Stimulated activated CD4-positive, alpha-beta T cell treated with anti-CD3 and anti-CD28 coated beads, Interleukin-4, amount 100 ng/mL, for 24 hours (primary cell): Measurements from ENCODE around the gene NCAM1.

ENCODE experiments used
- DNase-seq: peaks from one replicate; pipeline ENCODE4 v3.0.0-alpha.2; 2020

NCAM1 gene

GRCh38 chr11:113177671-113178070, 216.5 kb downstream of the NCAM1 start:
- no peak for DNase-seq

GRCh38 chr11:113178381-113179070, 217.3 kb downstream of the NCAM1 start:
- no peak for DNase-seq

- DNase-seq = no peak
Observed at GRCh38 chr11:113179181-113179704, 218.0 kb downstream of the NCAM1 start.

GRCh38 chr11:113181094-113181493, 219.9 kb downstream of the NCAM1 start:
- no peak for DNase-seq

- DNase-seq = no peak
Observed at GRCh38 chr11:113182288-113182687, 221.1 kb downstream of the NCAM1 start.

GRCh38 chr11:113184498-113184897, 223.3 kb downstream of the NCAM1 start:
- DNase-seq = no peak

GRCh38 chr11:113188371-113188834, 227.2 kb downstream of the NCAM1 start:
- no peak for DNase-seq

- DNase-seq = no peak
Observed at GRCh38 chr11:113189909-113190667, 228.9 kb downstream of the NCAM1 start.

- no peak for DNase-seq
Observed at GRCh38 chr11:113192121-113192925, 231.1 kb downstream of the NCAM1 start.

- DNase-seq = no peak
Observed at GRCh38 chr11:113193016-113193415, 231.8 kb downstream of the NCAM1 start.

GRCh38 chr11:113193946-113194345, 232.7 kb downstream of the NCAM1 start:
- DNase-seq = no peak

- no peak for DNase-seq
Observed at GRCh38 chr11:113195728-113196127, 234.5 kb downstream of the NCAM1 start.

GRCh38 chr11:113197446-113197845, 236.2 kb downstream of the NCAM1 start:
- no peak for DNase-seq

GRCh38 chr11:113198972-113199661, 237.9 kb downstream of the NCAM1 start:
- no peak for DNase-seq

- DNase-seq = no peak
Observed at GRCh38 chr11:113199866-113200265, 238.6 kb downstream of the NCAM1 start.

- no peak for DNase-seq
Observed at GRCh38 chr11:113201054-113201818, 240.0 kb downstream of the NCAM1 start.

- DNase-seq = no peak
Observed at GRCh38 chr11:113202431-113202830, 241.2 kb downstream of the NCAM1 start.

GRCh38 chr11:113203141-113203753, 242.0 kb downstream of the NCAM1 start:
- no peak for DNase-seq

- no peak for DNase-seq
Observed at GRCh38 chr11:113204280-113204679, 243.1 kb downstream of the NCAM1 start.

- no peak for DNase-seq
Observed at GRCh38 chr11:113213549-113213948, 252.3 kb downstream of the NCAM1 start.

- DNase-seq = no peak
Observed at GRCh38 chr11:113222241-113222640, 261.0 kb downstream of the NCAM1 start.
